ENCODE measurements around the gene CCDC107. TPM values are rescaled to one million over a fixed set of nuclear protein-coding genes. Genes with fewer than 3 reads are reported as not detected.

Gene CCDC107
- total and polyA plus RNA-seq, 2 of the 13 experiments (the other 11 are each of a cell fraction or from before 2014, with no cell fraction given), result 7.1 to 15.2 TPM

- TF ChIP-seq TBL1XR1 (IDR thresholded peaks at IDR 0.05; ENCODE audit: borderline replicate concordance, low read length, partially characterized antibody) (no peak), ZNF615 (CRISPR knock-in tag; IDR thresholded peaks at IDR 0.05; ENCODE audit: borderline replicate concordance) (no peak), EHMT2 (IDR thresholded peaks at IDR 0.05; ENCODE audit: borderline replicate concordance, low read depth, low read length) (no peak), MZF1 (CRISPR knock-in tag; IDR thresholded peaks at IDR 0.05; ENCODE audit: borderline replicate concordance) (no peak), ZNF282 (IDR thresholded peaks at IDR 0.05; ENCODE audit: partially characterized antibody) (no peak), SNRNP70 (IDR thresholded peaks at IDR 0.05; ENCODE audit: low read depth, low read length) (no peak), FOXK1 (CRISPR knock-in tag; IDR thresholded peaks at IDR 0.05; ENCODE audit: borderline replicate concordance, low read depth) (no peak), BCL6 (CRISPR knock-in tag; IDR thresholded peaks at IDR 0.05) (no peak), SPEN (CRISPR knock-in tag; IDR thresholded peaks at IDR 0.05; ENCODE audit: low read depth) (no peak; the same call in 1 of the 2 replicates), ZSCAN29 (CRISPR knock-in tag; conservative IDR thresholded peaks at IDR 0.05) (0 out of 2 replicates have a peak, but pooled peaks have one; percentile 18), KLF13 (CRISPR knock-in tag; IDR thresholded peaks at IDR 0.05) (no peak), SP140L (CRISPR knock-in tag; IDR thresholded peaks at IDR 0.05; ENCODE audit: borderline replicate concordance) (no peak), ZFP36 (IDR thresholded peaks at IDR 0.05; ENCODE audit: borderline replicate concordance, low read depth, low read length, partially characterized antibody) (peak; percentile 40), ZNF460 (CRISPR knock-in tag; IDR thresholded peaks at IDR 0.05; ENCODE audit: borderline replicate concordance) (no peak), ATF3 (CRISPR knock-in tag; IDR thresholded peaks at IDR 0.05) (no peak), ZNF619 (CRISPR knock-in tag; IDR thresholded peaks at IDR 0.05) (0 out of 2 replicates have a peak, but pooled peaks have one; percentile 38), ZNF704 (CRISPR knock-in tag; IDR thresholded peaks at IDR 0.05; ENCODE audit: borderline replicate concordance) (no peak)
- TF ChIP-seq, protein P1, sequence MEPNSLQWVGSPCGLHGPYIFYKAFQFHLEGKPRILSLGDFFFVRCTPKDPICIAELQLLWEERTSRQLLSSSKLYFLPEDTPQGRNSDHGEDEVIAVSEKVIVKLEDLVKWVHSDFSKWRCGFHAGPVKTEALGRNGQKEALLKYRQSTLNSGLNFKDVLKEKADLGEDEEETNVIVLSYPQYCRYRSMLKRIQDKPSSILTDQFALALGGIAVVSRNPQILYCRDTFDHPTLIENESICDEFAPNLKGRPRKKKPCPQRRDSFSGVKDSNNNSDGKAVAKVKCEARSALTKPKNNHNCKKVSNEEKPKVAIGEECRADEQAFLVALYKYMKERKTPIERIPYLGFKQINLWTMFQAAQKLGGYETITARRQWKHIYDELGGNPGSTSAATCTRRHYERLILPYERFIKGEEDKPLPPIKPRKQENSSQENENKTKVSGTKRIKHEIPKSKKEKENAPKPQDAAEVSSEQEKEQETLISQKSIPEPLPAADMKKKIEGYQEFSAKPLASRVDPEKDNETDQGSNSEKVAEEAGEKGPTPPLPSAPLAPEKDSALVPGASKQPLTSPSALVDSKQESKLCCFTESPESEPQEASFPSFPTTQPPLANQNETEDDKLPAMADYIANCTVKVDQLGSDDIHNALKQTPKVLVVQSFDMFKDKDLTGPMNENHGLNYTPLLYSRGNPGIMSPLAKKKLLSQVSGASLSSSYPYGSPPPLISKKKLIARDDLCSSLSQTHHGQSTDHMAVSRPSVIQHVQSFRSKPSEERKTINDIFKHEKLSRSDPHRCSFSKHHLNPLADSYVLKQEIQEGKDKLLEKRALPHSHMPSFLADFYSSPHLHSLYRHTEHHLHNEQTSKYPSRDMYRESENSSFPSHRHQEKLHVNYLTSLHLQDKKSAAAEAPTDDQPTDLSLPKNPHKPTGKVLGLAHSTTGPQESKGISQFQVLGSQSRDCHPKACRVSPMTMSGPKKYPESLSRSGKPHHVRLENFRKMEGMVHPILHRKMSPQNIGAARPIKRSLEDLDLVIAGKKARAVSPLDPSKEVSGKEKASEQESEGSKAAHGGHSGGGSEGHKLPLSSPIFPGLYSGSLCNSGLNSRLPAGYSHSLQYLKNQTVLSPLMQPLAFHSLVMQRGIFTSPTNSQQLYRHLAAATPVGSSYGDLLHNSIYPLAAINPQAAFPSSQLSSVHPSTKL (CRISPR knock-in tag; IDR thresholded peaks at IDR 0.05), result no peak
- TF ChIP-seq, protein P2, sequence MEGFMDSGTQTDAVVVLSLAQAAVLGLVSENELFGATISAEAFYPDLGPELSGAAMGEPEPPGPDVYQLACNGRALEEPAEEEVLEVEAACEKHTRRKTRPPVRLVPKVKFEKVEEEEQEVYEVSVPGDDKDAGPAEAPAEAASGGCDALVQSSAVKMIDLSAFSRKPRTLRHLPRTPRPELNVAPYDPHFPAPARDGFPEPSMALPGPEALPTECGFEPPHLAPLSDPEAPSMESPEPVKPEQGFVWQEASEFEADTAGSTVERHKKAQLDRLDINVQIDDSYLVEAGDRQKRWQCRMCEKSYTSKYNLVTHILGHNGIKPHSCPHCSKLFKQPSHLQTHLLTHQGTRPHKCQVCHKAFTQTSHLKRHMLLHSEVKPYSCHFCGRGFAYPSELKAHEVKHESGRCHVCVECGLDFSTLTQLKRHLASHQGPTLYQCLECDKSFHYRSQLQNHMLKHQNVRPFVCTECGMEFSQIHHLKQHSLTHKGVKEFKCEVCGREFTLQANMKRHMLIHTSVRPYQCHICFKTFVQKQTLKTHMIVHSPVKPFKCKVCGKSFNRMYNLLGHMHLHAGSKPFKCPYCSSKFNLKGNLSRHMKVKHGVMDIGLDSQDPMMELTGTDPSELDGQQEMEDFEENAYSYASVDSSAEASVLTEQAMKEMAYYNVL (CRISPR knock-in tag; IDR thresholded peaks at IDR 0.05; ENCODE audit: borderline replicate concordance), result no peak
- TF ChIP-seq, protein P3, sequence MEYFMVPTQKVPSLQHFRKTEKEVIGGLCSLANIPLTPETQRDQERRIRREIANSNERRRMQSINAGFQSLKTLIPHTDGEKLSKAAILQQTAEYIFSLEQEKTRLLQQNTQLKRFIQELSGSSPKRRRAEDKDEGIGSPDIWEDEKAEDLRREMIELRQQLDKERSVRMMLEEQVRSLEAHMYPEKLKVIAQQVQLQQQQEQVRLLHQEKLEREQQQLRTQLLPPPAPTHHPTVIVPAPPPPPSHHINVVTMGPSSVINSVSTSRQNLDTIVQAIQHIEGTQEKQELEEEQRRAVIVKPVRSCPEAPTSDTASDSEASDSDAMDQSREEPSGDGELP (IDR thresholded peaks at IDR 0.05; ENCODE audit: borderline replicate concordance, low read depth), result no peak
These were observed 15.3 kb downstream of the CCDC107 start, which contains the start of gene CA9 (continued) for GRCh38 chr9:35673132-35674024.
